K562 (cell line): ENCODE measurements around the gene CALML3. TPM values are rescaled to one million over a fixed set of nuclear protein-coding genes. Genes with fewer than 3 reads are reported as not detected.
A peak's percentile ranks its signal among the peaks of the same experiment; 100 is the strongest.

ENCODE experiments used
- ATAC-seq: fragments of 200-7000 bp; cut with Tn5 transposase; 3 replicates; pipeline ENCODE4 v1.9.1; 2020; ENCODE audit warnings: moderate library complexity
- BruUV-seq: library from RNA; stranded (reverse); fragments of 400-500 nt; replicated peaks from 2 replicates; lab custom pipeline; 2021; lab: Mats Ljungman, UMichigan
- CTCF ChIA-PET: fragments of 300-600 bp; formaldehyde crosslinking; extraction: SDS; loops from one replicate; lab custom pipeline; 2021; ENCODE audit warnings: low intra/inter-chr PET ratio; lab: Yijun Ruan, JAX
- POLR2A ChIA-PET: fragments of 300-600, 350-650 bp; sonication (Branson Sonifier 250); formaldehyde crosslinking; extraction: SDS; loops from one replicate; lab custom pipeline; 2021; ENCODE audit warnings: antibody characterized with exemption, inconsistent platforms; lab: Yijun Ruan, JAX
- DNase-seq, 4 experiments: peaks; one replicate each; pipeline versions ENCODE4 v3.0.0 to v3.0.0-alpha.2; 2011 to 2018; ENCODE audit warnings: low spot score in 3 of 4, mixed read lengths in 3 of 4; ENCODE audit errors: extremely low read depth in 1 of 4
- FAIRE-seq: peaks from 2 replicates; lab custom pipeline; 2011; peaks lifted over from hg19 to GRCh38; lab: Jason Lieb, UNC
- H2AFZ ChIP-seq: 2 replicates; pipeline ENCODE4 v1.6.0; 2011; ENCODE audit warnings: low read depth, low read length, control low read depth, inconsistent platforms
- H3K27ac ChIP-seq: fragments of 200-600 bp; 3 replicates; pipeline ENCODE4 v1.8.0; 2011; ENCODE audit warnings: low read depth, mild to moderate bottlenecking, control low read depth, inconsistent platforms, low read length, moderate library complexity, mixed read lengths; ENCODE audit errors: extremely low read depth
- H3K27me3 ChIP-seq, 2 experiments: fragments of 300-600 bp in 1 of 2; 2 replicates in 1 of 2; 3 replicates in 1 of 2; pipeline versions ENCODE4 v1.6.0 to v1.8.0; 2011; ENCODE audit warnings: inconsistent platforms in 2 of 2, low read length in 2 of 2, mild to moderate bottlenecking in 1 of 2, mixed read lengths in 1 of 2, moderate library complexity in 1 of 2; ENCODE audit not compliant: control insufficient read depth in 2 of 2, insufficient read depth in 2 of 2
- H3K36me3 ChIP-seq: fragments of 300-600 bp; 3 replicates; pipeline ENCODE4 v1.8.0; 2011; ENCODE audit warnings: mild to moderate bottlenecking, low read length, inconsistent platforms; ENCODE audit not compliant: control insufficient read depth, insufficient read depth
- H3K4me1 ChIP-seq, 2 experiments: fragments of 200-600 bp in 1 of 2; replicated peaks in 1 of 2; 2 replicates in 1 of 2; 3 replicates in 1 of 2; pipeline versions ENCODE4 v1.5.1 to v1.8.0; 2011; ENCODE audit warnings: inconsistent platforms in 2 of 2, low read length in 2 of 2, mild to moderate bottlenecking in 1 of 2, mixed read lengths in 1 of 2, moderate library complexity in 1 of 2; ENCODE audit not compliant: control insufficient read depth in 2 of 2, insufficient read depth in 2 of 2
- H3K4me2 ChIP-seq: 2 replicates; pipeline ENCODE4 v1.6.1; 2011; ENCODE audit warnings: low read length, control low read depth, inconsistent platforms, mixed read lengths; ENCODE audit not compliant: insufficient read depth
- H3K4me3 ChIP-seq: fragments of 200-600 bp; sonication (generic), shearing (Covaris generic); 2 replicates; pipeline ENCODE4 v1.5.1; 2016; ENCODE audit warnings: control low read depth, inconsistent platforms
- H3K79me2 ChIP-seq: fragments of 200-600 bp; 3 replicates; pipeline ENCODE4 v1.8.0; 2011; ENCODE audit warnings: low read length, inconsistent platforms; ENCODE audit not compliant: control insufficient read depth, insufficient read depth
- H3K9ac ChIP-seq, 2 experiments: 2 replicates each; pipeline versions ENCODE4 v1.6.0 to v1.6.1; 2011; ENCODE audit warnings: low read depth in 2 of 2, low read length in 2 of 2, control low read depth in 1 of 2, inconsistent platforms in 1 of 2, mild to moderate bottlenecking in 1 of 2, mixed read lengths in 1 of 2; ENCODE audit not compliant: insufficient read depth in 1 of 2
- H3K9me1 ChIP-seq: one replicate; pipeline ENCODE4 v1.6.0; 2011; ENCODE audit warnings: inconsistent platforms, mild to moderate bottlenecking, low read length, moderate library complexity; ENCODE audit not compliant: control insufficient read depth, insufficient read depth
- H3K9me3 ChIP-seq: replicated peaks from 2 replicates; pipeline ENCODE4 v1.5.1; 2011; ENCODE audit warnings: low read depth, low read length, inconsistent platforms; ENCODE audit not compliant: control insufficient read depth, insufficient read depth
- H4K20me1 ChIP-seq: replicated peaks from 2 replicates; pipeline ENCODE4 v1.6.1; 2011; ENCODE audit warnings: low read length, inconsistent platforms, mixed read lengths; ENCODE audit not compliant: control insufficient read depth, insufficient read depth
- ATF7 ChIP-seq: fragments of 450-650 bp; IDR thresholded peaks from 2 replicates; pipeline ENCODE4 v1.7.1; 2014; ENCODE audit warnings: mild to moderate bottlenecking, moderate library complexity
- BHLHE40 ChIP-seq: IDR thresholded peaks from 2 replicates; pipeline ENCODE4 v1.6.1; 2011; ENCODE audit warnings: low read length, improper control_type of control experiment
- CTBP1 ChIP-seq: fragments of 450-650 bp; IDR thresholded peaks from 2 replicates; pipeline ENCODE4 v1.6.1; 2016; ENCODE audit warnings: borderline replicate concordance
- FOSL1 ChIP-seq: fragments of 200-800 bp; sonication (Bioruptor generic); conservative IDR thresholded peaks from 2 replicates; pipeline ENCODE4 v1.6.1; 2016; ENCODE audit warnings: missing genetic modification characterization, missing compliant biosample characterization
- KAT7 ChIP-seq: sonication (generic); formaldehyde crosslinking; IDR thresholded peaks from 2 replicates; pipeline ENCODE4 v1.8.0; 2022; ENCODE audit warnings: missing genetic modification reagents, mild to moderate bottlenecking, borderline replicate concordance
- NR2C1 ChIP-seq, 2 experiments: fragments of 450-650 bp; IDR thresholded peaks; 2 replicates each; pipeline ENCODE4 v1.6.1; 2017; ENCODE audit warnings: mild to moderate bottlenecking in 2 of 2, antibody characterized with exemption in 1 of 2, inconsistent platforms in 1 of 2, missing compliant biosample characterization in 1 of 2, missing genetic modification characterization in 1 of 2
- SMAD4 ChIP-seq: fragments of 250-450 bp; sonication (Bioruptor Pico); conservative IDR thresholded peaks from 2 replicates; pipeline ENCODE4 v1.8.0; 2021; ENCODE audit warnings: inconsistent platforms, mild to moderate bottlenecking, moderate library complexity
- ZEB2 ChIP-seq: fragments of 450-650 bp; IDR thresholded peaks from 2 replicates; pipeline ENCODE4 v1.6.1; 2016
- WGBS: fragments of 100-300 bp; shearing (Covaris generic); methylation state at CpG from one replicate; pipeline ENCODE4 v1.1.6; 2016; ENCODE audit warnings: low coverage, mixed read lengths; ENCODE audit not compliant: insufficient coverage; ENCODE audit errors: missing lambda C conversion rate; 5-methylcytosine and 5-hydroxymethylcytosine counted together
- in situ Hi-C: fragments of 300-500 bp; cut with MboI; formaldehyde crosslinking; loops from 4 replicates; pipeline ENCODE4 v1.15.0; 2018; ENCODE audit warnings: inconsistent platforms, mixed read lengths
- intact Hi-C: fragments of 100-400 bp; cut with micrococcal nuclease; formaldehyde crosslinking; loops from 2 replicates; pipeline ENCODE4 v1.14.2; 2022
- polyA plus RNA-seq, 8 experiments: library from polyadenylated mRNA; depleted of rRNA in 4 of 8; stranded (reverse) in 5 of 8; unstranded in 3 of 8; fragments of >200 nt; fragmentation: Nextera tagmentation in 2 of 8; fragmentation: Illumina TruSeq in 1 of 8; extraction: Ambion mirVana in 2 of 8; extraction: Trizol in 1 of 8; gene quantifications; 2 replicates each; pipeline versions ENCODE4 v1.2.1 to v1.2.3, GENCODE V29; 2011 to 2014; ENCODE audit warnings: inconsistent platforms in 1 of 8, missing spikeins in 1 of 8
- total RNA-seq, 7 experiments: library from RNA; depleted of rRNA in 6 of 7; stranded (reverse); fragments of >200 nt in 6 of 7; fragmentation: Illumina TruSeq in 2 of 7; extraction: Trizol in 2 of 7; gene quantifications; 2 replicates each; pipeline versions ENCODE4 v1.2.1 to v1.2.3, GENCODE V29; 2011 to 2021; ENCODE audit warnings: low replicate concordance in 1 of 7
- TF ChIP-seq, protein P1 (sequence below): fragments of 450-650 bp; IDR thresholded peaks from 2 replicates; pipeline ENCODE4 v1.6.1; 2017; ENCODE audit warnings: mild to moderate bottlenecking, moderate library complexity
- TF ChIP-seq, protein P2 (sequence below): conservative IDR thresholded peaks from 2 replicates; pipeline ENCODE4 v1.6.1; 2011; ENCODE audit warnings: low read depth, mild to moderate bottlenecking, low read length; ENCODE audit not compliant: control insufficient read depth
- TF ChIP-seq, protein P3 (sequence below): fragments of 150-350 bp; IDR thresholded peaks from 2 replicates; pipeline ENCODE4 v1.6.1; 2014; ENCODE audit warnings: low read depth, mild to moderate bottlenecking, low read length, borderline replicate concordance
- TF ChIP-seq, protein P4 (sequence below), 2 experiments: fragments of 450-650 bp in 1 of 2; sonication (generic) in 1 of 2; formaldehyde crosslinking in 1 of 2; IDR thresholded peaks in 1 of 2; conservative IDR thresholded peaks in 1 of 2; 2 replicates each; pipeline versions ENCODE4 v1.6.1 to v1.8.1; 2016 to 2023; ENCODE audit warnings: mild to moderate bottlenecking in 2 of 2, moderate library complexity in 2 of 2, inconsistent platforms in 1 of 2, missing genetic modification reagents in 1 of 2

The CALML3 gene
- total and polyA plus RNA-seq, 9 of the 15 experiments (the other 6 are each of a cell fraction or from before 2014, with no cell fraction given): not detected

DNA sequence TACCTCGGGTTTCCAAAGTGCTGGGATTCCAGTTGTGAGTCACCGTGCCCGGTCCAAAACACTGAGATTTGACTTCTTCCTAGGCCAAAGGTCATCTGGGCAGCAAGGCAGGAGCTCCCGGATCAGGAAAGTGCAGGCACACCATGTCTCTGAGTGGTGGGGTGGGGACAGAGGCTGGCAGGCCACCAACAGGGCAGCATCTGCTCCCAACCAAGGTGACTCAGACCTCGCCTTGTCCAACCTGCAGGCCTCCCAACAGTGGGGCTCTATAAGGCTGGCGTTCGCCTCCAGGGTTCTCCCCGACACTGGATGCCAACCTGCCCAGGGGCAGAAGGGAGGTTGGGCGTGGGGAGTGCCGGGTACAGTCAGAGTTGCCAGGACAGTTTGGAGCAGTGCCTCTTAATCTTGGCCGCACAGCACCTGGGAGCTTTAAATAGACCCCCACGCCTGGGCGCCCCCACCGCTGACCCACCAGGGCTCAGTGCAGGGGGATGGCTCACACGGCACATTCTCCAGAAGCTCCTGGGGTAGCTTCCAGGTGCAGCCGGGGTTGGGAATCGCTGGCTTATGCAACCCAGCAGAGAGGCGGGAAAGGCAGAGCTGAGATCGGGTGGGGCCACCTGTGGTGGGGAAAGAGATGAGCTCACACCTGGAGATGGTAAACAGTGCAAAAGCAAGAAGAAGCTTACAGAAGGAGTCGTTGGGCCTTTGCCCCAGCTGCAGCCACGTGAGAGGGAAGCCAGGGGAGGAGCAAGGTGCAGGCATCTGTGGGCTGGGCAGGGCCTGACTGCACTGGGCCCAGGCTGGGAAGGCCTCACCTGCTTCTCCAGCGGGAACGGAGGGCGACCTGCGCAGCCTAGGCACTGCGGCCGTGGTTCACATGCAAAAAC is 36.2 kb upstream of the CALML3 start:
- intact Hi-C loops: no loop called here
- Histone ChIP-seq H3K9me3 (no peaks in the 10 kb centered on the region), H3K4me3 (no peak overlapping the region), H4K20me1 (no peaks in the 10 kb centered on the region), H3K79me2 (peaks cover 49% of the 10 kb centered on the region), H3K9me1 (no peaks in the 10 kb centered on the region), H3K4me1 (peaks cover 20 to 53% of the 10 kb centered on the region in 2 experiments; a peak in 4 of 5 replicates), H3K4me2 (peak overlapping the region; percentile 93), H3K36me3 (peaks cover 20% of the 10 kb centered on the region), H2AFZ (peak overlapping the region; percentile 87), H3K9ac (peak overlapping the region; percentile 14 to 96), H3K27ac (peak overlapping the region; percentile 82; the same call in 2 of the 3 replicates), H3K27me3 (no peaks in the 10 kb centered on the region)
- ATAC-seq (no peak), DNase-seq (peak in 2 of 4 experiments; percentile 39 to 41), FAIRE-seq (peak; percentile 54)
- in situ Hi-C loops: no loop called here
- WGBS: 73% methylated on average over 21 of the region's 27 CpGs
- CTCF ChIA-PET: no interaction called here
- POLR2A ChIA-PET: interaction anchor here (0.7 to 1.5 kb wide), 3 partner anchors 11 to 13 kb away, joined by 3 to 7 read pairs (median 3); partner anchors contain the start of gene CALML5
- BruUV-seq: no TSS peak
- TF ChIP-seq KAT7 (no peak), ZEB2 (0 out of 2 replicates have a peak, but pooled peaks have one; percentile 26), CTBP1 (0 out of 2 replicates have a peak, but pooled peaks have one; percentile 18), SMAD4 (0 out of 2 replicates have a peak, but pooled peaks have one; percentile 16), ATF7 (0 out of 2 replicates have a peak, but pooled peaks have one; percentile 9), BHLHE40 (0 out of 2 replicates have a peak, but pooled peaks have one; percentile 7), FOSL1 (tag) (0 out of 2 replicates have a peak, but pooled peaks have one; percentile 21), NR2C1 (IDR thresholded peaks at IDR 0.05) (peak; percentile 88), NR2C1 (tag; IDR thresholded peaks at IDR 0.05) (peak; percentile 88)
- TF ChIP-seq, protein P1, sequence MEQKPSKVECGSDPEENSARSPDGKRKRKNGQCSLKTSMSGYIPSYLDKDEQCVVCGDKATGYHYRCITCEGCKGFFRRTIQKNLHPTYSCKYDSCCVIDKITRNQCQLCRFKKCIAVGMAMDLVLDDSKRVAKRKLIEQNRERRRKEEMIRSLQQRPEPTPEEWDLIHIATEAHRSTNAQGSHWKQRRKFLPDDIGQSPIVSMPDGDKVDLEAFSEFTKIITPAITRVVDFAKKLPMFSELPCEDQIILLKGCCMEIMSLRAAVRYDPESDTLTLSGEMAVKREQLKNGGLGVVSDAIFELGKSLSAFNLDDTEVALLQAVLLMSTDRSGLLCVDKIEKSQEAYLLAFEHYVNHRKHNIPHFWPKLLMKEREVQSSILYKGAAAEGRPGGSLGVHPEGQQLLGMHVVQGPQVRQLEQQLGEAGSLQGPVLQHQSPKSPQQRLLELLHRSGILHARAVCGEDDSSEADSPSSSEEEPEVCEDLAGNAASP: no peak
- TF ChIP-seq, protein P2, sequence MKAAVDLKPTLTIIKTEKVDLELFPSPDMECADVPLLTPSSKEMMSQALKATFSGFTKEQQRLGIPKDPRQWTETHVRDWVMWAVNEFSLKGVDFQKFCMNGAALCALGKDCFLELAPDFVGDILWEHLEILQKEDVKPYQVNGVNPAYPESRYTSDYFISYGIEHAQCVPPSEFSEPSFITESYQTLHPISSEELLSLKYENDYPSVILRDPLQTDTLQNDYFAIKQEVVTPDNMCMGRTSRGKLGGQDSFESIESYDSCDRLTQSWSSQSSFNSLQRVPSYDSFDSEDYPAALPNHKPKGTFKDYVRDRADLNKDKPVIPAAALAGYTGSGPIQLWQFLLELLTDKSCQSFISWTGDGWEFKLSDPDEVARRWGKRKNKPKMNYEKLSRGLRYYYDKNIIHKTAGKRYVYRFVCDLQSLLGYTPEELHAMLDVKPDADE: no peak
- TF ChIP-seq, protein P3, sequence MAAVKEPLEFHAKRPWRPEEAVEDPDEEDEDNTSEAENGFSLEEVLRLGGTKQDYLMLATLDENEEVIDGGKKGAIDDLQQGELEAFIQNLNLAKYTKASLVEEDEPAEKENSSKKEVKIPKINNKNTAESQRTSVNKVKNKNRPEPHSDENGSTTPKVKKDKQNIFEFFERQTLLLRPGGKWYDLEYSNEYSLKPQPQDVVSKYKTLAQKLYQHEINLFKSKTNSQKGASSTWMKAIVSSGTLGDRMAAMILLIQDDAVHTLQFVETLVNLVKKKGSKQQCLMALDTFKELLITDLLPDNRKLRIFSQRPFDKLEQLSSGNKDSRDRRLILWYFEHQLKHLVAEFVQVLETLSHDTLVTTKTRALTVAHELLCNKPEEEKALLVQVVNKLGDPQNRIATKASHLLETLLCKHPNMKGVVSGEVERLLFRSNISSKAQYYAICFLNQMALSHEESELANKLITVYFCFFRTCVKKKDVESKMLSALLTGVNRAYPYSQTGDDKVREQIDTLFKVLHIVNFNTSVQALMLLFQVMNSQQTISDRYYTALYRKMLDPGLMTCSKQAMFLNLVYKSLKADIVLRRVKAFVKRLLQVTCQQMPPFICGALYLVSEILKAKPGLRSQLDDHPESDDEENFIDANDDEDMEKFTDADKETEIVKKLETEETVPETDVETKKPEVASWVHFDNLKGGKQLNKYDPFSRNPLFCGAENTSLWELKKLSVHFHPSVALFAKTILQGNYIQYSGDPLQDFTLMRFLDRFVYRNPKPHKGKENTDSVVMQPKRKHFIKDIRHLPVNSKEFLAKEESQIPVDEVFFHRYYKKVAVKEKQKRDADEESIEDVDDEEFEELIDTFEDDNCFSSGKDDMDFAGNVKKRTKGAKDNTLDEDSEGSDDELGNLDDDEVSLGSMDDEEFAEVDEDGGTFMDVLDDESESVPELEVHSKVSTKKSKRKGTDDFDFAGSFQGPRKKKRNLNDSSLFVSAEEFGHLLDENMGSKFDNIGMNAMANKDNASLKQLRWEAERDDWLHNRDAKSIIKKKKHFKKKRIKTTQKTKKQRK: no peak
- TF ChIP-seq, protein P4, sequence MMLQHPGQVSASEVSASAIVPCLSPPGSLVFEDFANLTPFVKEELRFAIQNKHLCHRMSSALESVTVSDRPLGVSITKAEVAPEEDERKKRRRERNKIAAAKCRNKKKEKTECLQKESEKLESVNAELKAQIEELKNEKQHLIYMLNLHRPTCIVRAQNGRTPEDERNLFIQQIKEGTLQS (IDR thresholded peaks at IDR 0.05): peak; percentile 37; the same call in 1 of the 2 replicates
- TF ChIP-seq, protein P4 (CRISPR knock-in tag; conservative IDR thresholded peaks at IDR 0.05): no peak
